HG03064 (cell line): ENCODE data around the gene SPG21.
"Not testable (repeated sequence)": the region's sequence is repeated elsewhere in the genome, so short reads cannot be mapped to it uniquely, and the experiment has no call there.

ENCODE experiments used
- ATAC-seq: cut with Tn5 transposase; IDR thresholded peaks from one replicate; pipeline ENCODE4 v1.9.1; 2021; ENCODE audit warnings: low read depth; ENCODE audit not compliant: unreplicated experiment

The SPG21 gene, protein sequence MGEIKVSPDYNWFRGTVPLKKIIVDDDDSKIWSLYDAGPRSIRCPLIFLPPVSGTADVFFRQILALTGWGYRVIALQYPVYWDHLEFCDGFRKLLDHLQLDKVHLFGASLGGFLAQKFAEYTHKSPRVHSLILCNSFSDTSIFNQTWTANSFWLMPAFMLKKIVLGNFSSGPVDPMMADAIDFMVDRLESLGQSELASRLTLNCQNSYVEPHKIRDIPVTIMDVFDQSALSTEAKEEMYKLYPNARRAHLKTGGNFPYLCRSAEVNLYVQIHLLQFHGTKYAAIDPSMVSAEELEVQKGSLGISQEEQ

DNA sequence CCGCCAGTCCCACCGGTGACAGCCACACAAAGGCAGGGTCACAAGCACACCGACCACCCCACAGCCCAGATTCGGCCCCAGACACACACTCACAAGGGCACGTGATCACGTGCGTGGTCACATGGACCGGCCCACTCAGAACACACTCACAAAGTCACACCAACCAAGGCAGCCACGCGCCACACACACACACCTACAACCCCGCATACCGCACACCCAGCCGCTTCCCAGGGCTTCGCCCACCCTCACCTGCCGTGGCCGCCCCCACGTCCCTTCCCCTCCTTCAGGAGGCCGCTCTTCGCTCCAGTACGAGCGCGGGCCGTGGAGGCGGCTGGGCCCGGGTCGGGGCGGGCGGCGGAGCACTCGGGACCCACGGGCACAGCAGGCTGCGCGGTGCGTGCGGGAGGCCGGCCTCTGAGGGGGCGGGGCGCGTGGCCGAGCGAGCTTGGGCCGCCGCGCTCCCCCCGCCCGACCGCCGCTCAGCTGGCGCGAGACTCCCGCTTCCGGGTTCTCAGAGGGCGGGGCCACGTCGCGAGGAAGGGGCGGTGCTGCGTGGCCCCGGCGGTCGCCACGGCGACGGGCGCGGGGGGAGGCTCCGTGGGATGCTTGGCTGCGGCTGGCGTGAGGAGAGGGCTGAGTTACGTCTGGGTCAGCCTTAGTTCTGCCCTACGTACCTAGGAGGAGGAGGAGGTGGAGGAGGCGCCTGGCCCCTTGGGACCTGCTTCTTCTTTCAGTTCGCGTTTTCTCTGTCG lies at the start of gene SPG21:
TSS of gene SPG21 (minus strand) at position 499 of the 752 bp plus-strand sequence. CDS start 6,345 bp downstream, outside the sequence.
- ATAC-seq = peak; percentile 97

DNA sequence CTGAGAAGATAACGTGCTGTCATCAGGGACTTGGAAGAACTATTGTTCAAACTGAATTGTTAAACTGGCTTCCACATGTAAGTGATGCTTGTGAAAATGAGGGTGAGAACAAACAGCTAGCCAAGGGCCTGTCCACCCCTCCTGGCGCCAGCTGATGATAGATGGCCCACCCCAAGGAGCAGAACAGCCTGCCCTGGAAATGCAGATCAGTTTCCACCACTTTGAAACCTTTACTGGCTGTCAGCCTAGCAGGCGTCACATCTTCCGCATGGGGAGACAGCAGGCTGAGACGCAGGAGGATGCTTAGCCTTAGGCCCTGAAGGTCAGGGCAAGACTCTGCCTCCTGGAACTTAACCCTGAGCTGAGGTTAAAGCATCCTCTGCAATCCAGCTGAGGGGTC lies 49.1 kb upstream of the SPG21 start:
- ATAC-seq = no peak

- ATAC-seq = no peak
Measured at GRCh38 chr15:65038428-65038827, 48.7 kb upstream of the SPG21 start.

DNA sequence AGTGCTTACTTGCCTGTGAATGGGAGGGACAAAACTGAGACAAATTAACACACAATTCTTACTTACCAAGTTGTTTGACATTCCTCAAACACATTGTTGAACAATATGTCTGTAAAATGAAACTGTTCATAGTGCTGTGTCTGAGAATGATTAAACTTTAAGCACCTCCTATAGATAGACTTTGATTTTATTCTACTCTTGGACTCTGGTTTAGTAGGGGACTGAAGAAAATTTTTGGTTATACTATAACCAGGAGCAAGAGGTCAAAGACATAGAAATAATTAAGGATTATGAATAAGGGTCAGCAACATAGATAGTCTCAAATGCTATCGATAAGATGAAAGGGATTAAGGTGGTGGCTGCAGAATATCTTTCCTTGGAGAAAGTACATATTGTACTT lies 47.6 kb upstream of the SPG21 start:
- no peak for ATAC-seq

DNA sequence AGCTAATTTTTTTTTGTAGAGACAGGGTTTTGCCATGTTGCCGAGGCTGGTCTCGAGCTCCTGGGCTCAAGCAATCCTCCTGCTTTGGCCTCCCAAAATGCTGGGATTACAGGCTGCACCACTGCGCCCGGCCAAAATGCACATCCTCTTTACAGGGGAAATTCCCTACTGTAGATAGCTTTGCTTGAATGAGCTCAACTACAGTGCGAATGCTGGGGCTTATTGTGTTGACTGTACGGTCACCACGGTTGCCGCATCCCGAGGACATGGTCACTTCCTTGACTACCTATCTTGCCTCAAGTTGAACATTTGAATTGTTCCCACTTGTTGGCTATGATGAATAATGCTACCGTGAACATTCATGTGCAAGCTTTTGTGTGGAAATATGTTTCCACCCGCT lies 45.0 kb upstream of the SPG21 start:
- ATAC-seq = no peak

DNA sequence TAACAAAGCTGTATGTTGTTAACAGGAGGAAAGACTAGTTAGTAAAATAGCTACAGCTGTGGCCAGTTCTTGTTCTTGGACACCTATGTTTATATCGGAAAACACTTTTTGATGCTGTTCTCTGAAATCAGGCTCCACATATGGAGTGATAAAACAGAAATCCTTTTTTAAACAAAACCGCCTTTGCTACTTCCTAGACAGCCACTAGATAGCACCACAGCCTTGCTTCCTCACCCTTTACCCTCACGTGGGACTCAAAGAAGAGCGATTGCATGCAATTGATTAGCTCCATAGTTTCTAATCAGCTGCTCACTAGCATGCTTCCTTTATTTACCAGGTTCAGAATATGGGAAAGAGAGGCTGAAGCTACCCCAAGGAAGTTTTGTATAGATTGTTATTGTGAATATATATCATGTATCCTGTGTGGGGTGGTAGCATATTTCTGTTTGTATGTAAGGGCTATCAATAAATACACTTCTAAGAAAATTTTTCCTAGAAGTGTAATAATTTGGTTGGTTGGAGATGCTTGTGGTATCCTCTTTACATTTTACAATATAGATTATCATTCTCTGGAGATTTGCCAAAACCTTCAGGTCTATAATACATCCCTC lies 44.0 kb upstream of the SPG21 start:
- no peak for ATAC-seq

- ATAC-seq = no peak
Measured at GRCh38 chr15:65032801-65033537, 43.3 kb upstream of the SPG21 start.

DNA sequence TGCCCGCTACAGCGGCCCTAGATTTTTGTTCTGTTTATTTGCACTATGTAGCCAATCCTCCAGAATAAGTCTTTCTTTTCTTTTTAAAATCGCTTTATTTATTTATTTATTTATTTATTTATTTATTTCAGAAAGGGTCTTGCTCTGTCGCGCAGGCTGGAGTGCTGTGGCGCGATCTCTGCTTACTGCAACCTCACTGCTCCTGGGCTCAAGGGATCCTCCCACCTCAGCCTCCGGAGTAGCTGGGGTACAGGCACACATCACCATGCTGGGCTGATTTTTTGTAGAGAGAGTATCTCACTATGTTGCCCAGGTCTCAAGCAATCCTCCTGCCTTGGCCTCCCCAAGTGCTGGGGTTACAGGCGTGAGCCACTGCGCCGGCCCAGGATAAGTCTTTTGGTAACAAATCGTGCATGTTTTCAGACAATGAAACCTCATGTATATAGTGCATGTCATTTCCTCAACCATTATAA lies 40.1 kb upstream of the SPG21 start:
- ATAC-seq = no peak

DNA sequence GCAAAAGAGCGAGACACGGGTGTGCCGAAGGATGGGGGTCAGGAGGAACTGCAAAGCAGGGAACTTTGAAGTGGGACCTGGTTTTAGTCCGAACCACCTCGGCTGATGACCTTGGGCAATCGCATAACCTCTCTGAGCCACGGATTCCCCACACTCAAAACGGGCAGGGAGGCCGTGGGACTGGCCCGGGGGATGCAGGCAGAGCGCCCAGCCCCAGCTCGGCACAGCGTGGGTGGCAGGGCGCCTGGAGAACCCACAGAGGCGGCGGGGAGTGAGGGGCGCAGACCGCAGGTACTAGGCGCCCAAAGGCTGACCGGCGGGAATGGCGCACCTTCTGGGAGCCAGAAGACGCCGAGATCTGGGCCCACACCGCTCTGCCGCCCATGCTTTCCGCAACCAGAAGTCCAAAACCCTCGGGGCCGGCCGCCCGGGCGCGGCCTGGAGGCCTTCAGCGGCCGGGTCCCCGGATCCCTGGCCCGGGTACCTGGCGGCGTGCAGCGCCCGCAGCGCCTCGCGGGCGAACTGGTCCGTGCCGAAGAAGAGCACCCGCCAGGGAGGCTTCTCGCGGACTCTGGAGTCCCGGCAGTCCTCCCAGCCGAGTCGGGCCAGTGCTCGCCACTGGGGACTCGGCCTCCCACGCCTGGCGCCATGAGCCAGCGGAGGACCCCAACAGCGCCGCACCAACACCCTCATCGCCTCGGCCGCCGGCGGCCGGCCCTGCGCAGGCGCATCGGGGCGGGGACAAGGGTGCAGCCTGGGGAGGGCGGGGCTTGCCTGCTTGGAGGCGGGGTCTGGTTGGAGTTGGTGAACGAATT lies 39.4 kb upstream of the SPG21 start, which contains the start of gene MTFMT:
TSS of gene MTFMT (minus strand) at position 719 of the 815 bp plus-strand sequence. CDS start at position 693, 26 bp downstream.
- ATAC-seq = peak; percentile 78

DNA sequence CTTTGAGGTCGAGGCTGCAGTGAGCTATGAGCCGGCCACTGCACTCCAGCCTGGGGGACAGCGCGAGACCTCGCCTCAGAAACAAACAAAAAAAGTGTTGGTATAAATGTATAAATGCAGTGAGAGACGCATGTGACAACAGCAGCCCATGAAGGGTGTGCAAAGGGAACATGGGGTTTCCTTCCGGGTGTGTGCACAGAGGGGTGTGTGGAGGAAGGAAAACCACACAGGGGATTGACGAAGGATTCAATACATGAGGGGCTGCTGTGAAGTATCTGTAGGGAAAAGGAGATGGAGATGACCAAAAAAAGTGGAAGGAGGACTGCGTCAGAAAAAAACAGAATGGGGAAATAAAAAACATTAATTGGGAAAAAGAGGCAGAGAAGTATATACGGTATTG lies 38.6 kb upstream of the SPG21 start:
- no peak for ATAC-seq

DNA sequence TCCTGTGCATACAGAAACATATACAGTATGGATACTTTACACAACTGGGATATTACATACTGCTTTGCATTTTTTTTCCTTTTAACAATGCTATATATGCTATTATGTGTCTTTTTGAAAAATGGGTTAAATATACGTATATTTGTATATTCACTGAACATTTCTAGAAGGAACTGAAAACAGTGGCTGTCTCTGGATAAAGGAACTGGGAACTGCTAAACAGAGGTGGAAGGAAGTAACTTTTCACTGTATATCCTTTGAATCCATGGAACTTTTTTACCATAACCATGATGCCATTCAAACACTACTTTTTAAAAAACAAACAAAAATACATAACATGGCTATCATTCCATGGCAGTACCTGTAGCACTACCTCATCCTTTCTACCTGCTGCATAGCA lies 37.9 kb upstream of the SPG21 start:
- ATAC-seq = no peak

DNA sequence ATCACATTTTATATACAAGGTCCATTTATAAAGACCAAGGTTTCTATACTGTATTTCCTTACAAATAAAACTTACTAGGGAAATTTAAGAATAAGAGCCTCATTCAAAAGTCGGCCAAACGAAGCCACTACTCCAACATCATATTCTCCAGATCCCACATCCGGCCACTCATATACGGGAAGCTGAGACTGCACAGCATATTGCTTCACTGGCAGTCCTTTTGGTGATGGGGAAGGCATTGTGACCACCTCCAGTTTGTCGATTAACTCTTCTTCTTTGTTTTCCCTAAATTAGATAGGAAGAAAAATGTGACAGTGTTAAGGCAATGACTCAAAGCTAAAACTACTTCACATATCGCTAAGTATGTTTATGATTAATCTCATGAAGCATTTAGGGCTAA lies 37.0 kb upstream of the SPG21 start:
- ATAC-seq = no peak

DNA sequence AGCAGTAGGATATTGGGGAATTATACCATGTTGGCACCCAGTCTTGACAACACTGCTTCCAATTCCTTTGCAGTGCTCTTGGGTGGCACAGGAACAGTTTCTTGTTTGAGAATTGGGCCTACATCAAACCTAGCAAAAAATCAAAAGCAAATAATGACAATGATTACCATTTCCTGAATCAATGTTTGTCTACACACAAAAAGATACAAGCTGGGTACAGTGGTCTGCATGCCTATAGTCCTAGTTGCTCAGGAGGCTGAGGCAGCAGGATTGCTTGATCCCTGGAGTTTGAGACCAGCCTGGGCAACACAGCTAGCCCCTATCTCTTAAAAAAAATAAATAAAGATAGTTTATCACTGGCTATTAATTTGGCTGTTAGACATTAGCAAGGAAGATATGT lies 31.8 kb upstream of the SPG21 start:
- no peak for ATAC-seq

DNA sequence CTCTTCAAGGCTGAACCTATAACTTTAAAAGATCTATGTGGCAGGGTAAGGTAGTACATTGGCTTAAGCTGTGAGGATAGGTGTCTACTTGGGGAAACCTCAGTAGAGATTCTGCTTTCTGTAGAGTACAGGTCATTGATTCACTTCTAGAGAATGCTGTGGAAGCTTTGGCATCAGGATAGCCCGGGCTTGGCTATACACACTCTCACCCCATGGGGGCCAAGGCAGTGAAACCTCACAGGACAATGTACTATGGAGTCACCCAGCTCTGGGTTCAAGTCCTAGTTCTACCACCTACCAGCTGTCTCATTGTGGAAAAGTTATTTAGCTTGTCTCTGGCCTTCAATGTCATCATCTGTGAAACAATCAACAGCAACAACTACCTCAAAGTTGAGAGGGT lies 30.7 kb upstream of the SPG21 start:
- ATAC-seq = no peak

- ATAC-seq = not testable (repeated sequence)
Measured at GRCh38 chr15:65011198-65011597, 21.5 kb upstream of the SPG21 start.

DNA sequence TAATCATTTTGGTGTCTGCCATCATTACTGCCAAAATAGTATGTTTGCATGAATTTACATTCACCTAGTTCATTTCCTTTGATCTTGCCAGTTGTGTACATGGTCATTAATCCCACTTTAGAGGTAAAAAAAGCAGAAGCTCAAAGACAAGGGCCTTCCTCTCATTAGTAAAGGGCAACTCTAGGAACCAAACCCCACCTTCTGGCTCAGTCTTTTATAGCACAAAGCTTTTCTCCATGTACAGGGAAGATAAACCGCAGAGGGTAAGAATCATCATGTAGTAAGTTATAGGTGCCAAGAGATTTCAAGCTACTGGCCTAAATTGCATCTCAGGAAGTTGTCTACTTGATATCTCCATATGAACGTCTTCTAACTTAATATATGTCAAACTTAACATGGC lies 19.3 kb upstream of the SPG21 start:
- no peak for ATAC-seq

GRCh38 chr15:65006876-65007275 lies 17.2 kb upstream of the SPG21 start:
- ATAC-seq = no peak

DNA sequence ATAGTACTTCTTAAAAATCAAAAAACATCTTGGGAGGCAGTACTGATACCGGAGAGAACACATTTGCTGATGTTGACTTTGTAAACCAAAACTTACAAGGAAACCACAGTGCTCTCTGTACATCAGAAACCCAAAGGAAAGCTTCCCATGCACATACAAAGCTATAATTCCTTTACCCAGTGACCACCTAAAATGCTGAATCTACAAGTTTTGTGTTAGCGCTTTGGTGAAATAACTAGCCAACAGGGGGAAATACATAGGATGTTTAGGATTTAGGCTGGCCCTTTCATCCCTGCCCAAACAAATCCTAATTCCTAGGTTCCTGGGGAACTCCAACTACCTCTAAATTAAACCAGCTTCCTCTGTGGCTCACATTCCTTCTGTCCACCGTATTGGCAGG lies 15.3 kb upstream of the SPG21 start:
- no peak for ATAC-seq

- no peak for ATAC-seq
Measured at GRCh38 chr15:64997745-64998375, 8.1 kb upstream of the SPG21 start.
